ENCODE measurements around the gene DHX15. TPM values are rescaled to one million over a fixed set of nuclear protein-coding genes. Genes with fewer than 3 reads are reported as not detected.
A peak's percentile ranks its signal among the peaks of the same experiment; 100 is the strongest.

The DHX15 gene
- total RNA-seq, 6 experiments from 2014 or later = 98.9 to 117 (median 110) TPM

DNA sequence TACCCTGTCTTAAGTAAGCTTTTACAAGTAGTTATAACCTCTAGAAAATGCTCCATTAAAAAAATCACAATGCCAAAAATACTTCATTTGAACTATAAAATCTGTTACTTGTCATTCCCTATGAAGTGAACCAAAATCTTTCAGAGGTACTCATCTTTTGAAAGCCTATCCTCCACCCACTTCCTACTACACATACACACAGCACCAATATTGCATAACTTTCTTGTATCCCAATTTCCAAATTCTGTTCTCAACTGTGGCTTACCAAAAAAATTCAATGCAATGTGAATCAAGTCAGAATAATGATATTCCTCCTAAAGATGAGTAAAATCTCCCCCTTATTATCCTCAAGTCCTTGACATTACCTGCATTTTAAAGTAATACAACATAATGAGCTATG, 15.9 kb downstream of the DHX15 start:
- DNase-seq = no peak
- H3K27ac Mint-ChIP-seq = no peak overlapping the region
- no peak overlapping the region for H3K4me3 Mint-ChIP-seq
- no peaks in the 10 kb centered on the region for H3K9me3 Mint-ChIP-seq
- TF ChIP-seq, protein P1, sequence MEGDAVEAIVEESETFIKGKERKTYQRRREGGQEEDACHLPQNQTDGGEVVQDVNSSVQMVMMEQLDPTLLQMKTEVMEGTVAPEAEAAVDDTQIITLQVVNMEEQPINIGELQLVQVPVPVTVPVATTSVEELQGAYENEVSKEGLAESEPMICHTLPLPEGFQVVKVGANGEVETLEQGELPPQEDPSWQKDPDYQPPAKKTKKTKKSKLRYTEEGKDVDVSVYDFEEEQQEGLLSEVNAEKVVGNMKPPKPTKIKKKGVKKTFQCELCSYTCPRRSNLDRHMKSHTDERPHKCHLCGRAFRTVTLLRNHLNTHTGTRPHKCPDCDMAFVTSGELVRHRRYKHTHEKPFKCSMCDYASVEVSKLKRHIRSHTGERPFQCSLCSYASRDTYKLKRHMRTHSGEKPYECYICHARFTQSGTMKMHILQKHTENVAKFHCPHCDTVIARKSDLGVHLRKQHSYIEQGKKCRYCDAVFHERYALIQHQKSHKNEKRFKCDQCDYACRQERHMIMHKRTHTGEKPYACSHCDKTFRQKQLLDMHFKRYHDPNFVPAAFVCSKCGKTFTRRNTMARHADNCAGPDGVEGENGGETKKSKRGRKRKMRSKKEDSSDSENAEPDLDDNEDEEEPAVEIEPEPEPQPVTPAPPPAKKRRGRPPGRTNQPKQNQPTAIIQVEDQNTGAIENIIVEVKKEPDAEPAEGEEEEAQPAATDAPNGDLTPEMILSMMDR (IDR thresholded peaks at IDR 0.05) = no peak
- no peaks in the 10 kb centered on the region for H3K27me3 Mint-ChIP-seq (ENCODE audit: insufficient read depth)
- H3K36me3 Mint-ChIP-seq (ENCODE audit: low read depth) = peaks cover 36% of the 10 kb centered on the region
- peaks cover 52% of the 10 kb centered on the region for H3K4me1 Mint-ChIP-seq (ENCODE audit: low read depth)

- peaks cover 4% of the 10 kb centered on the region; the same call in 1 of the 2 replicates for H3K9me3 Mint-ChIP-seq
- peaks cover 36% of the 10 kb centered on the region for H3K36me3 Mint-ChIP-seq (ENCODE audit: low read depth)
- TF ChIP-seq, protein P1 (IDR thresholded peaks at IDR 0.05) = no peak
- H3K4me3 Mint-ChIP-seq = no peak overlapping the region
- peak overlapping the region; percentile 64 for H3K27ac Mint-ChIP-seq
- peaks cover 65% of the 10 kb centered on the region for H3K4me1 Mint-ChIP-seq (ENCODE audit: low read depth)
- DNase-seq = no peak
- H3K27me3 Mint-ChIP-seq (ENCODE audit: insufficient read depth) = no peaks in the 10 kb centered on the region
Measured at GRCh38 chr4:24565054-24565453, 19.3 kb downstream of the DHX15 start.

GRCh38 chr4:24564488-24564887, 19.9 kb downstream of the DHX15 start:
- TF ChIP-seq, protein P1 (IDR thresholded peaks at IDR 0.05) = no peak
- H3K4me1 Mint-ChIP-seq (ENCODE audit: low read depth) = peaks cover 70% of the 10 kb centered on the region
- peaks cover 31% of the 10 kb centered on the region for H3K36me3 Mint-ChIP-seq (ENCODE audit: low read depth)
- no peaks in the 10 kb centered on the region for H3K27me3 Mint-ChIP-seq (ENCODE audit: insufficient read depth)
- peak overlapping the region; percentile 64 for H3K27ac Mint-ChIP-seq
- H3K4me3 Mint-ChIP-seq = no peak overlapping the region
- no peak for DNase-seq
- H3K9me3 Mint-ChIP-seq = peaks cover 4% of the 10 kb centered on the region; the same call in 1 of the 2 replicates

DNA sequence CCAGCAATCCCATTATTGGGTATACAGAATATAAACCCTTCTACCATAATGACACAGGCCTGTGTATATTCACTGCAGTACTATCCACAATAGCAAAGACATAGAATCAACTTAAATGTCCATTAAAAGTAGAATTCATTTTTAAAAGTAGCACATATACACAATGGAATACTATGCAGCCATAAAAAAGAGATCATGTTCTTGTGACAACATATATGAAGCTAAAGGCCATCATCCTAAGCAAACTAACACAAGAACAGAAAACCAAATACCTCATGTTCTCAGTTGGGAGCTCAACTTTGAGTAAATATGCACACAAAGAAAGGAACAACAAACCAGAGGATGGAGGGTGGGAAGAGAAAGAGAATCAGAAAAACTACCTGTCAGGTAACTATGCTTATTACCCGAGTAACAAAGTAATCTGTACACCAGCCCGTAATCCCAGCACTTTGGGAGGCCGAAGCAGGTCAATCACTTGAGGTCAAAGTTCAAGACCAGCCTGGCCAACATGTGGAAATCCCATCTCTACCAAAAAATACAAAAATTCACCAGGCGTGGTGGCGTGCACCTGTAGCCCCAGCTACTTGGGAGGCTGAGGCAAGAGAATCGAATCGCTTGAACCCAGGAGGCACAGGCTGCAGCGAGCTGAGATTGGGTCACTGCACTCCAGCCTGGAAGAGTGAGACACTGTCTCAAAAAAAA, 22.8 kb downstream of the DHX15 start:
- no peak overlapping the region for H3K4me3 Mint-ChIP-seq
- peaks cover 28% of the 10 kb centered on the region for H3K36me3 Mint-ChIP-seq (ENCODE audit: low read depth)
- H3K27me3 Mint-ChIP-seq (ENCODE audit: insufficient read depth) = no peaks in the 10 kb centered on the region
- H3K4me1 Mint-ChIP-seq (ENCODE audit: low read depth) = peaks cover 84% of the 10 kb centered on the region
- TF ChIP-seq, protein P1 (IDR thresholded peaks at IDR 0.05) = no peak
- peak overlapping the region; percentile 78 for H3K27ac Mint-ChIP-seq
- no peak for DNase-seq
- H3K9me3 Mint-ChIP-seq = peaks cover 4% of the 10 kb centered on the region; the same call in 1 of the 2 replicates

DNA sequence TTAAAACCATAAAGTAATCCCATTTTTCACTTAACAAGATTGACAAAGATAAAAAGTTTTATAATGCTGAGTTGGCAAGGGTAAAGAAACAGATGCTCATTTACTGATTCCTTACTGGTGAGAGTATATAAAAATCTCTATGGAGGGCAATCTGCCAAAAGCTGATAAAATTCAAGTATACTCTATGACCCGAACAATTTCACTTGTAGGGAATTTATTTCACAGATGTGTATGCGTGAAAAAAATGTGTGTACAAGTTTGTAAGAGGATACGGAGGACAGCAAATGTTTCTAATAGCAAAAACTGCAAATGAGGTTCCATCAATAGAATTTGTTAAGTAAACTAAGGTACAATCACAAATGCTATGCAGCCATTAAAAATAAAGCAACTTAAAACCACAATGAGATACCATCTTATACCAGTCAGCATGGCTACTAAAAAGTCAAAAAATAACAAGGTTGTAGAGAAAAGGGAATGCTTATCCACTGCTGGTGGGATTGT, 23.4 kb downstream of the DHX15 start:
- no peak overlapping the region for H3K4me3 Mint-ChIP-seq
- H3K27me3 Mint-ChIP-seq (ENCODE audit: insufficient read depth) = no peaks in the 10 kb centered on the region
- H3K4me1 Mint-ChIP-seq (ENCODE audit: low read depth) = peaks cover 88% of the 10 kb centered on the region
- TF ChIP-seq, protein P1 (IDR thresholded peaks at IDR 0.05) = no peak
- peak; percentile 74 for DNase-seq
- peak overlapping the region; percentile 78 for H3K27ac Mint-ChIP-seq
- H3K9me3 Mint-ChIP-seq = peaks cover 4% of the 10 kb centered on the region; the same call in 1 of the 2 replicates
- H3K36me3 Mint-ChIP-seq (ENCODE audit: low read depth) = peaks cover 32% of the 10 kb centered on the region

All from HFFc6 (cell line).